ENCODE results near the gene CBFA2T2.

Gene CBFA2T2

DNA sequence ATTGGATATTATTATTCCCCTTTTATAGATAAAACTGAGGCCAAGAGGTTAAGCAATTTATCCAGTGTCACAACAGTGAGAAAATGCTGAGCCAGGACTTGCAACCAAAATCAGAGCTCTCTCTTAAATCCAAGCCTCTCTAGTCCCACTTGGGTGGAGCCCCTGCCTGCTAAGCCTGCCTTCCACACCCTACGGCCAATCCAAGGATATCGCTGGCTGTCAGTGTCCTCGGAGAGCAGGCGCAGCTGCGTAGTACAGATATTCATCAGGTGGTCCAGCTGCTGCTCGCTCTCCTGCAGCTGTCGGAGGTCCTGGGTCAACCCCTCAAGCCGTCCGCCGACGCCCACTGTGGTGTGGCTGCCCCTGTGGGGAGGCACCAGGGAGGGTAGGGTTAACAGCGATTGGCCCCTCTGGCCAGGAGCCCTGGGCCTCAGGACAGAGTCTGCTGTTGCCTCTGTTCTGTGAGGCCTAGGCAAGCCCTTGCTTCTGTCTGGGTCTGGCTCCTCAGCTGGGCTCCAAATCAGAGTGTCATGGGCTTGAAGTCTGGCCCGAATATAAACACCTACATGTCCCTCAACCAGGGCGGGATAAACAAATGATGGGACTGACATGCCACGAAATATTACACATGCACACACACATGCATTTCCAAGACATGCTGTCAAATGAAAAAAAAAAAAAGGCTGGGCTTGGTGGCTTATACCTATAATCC lies 188.3 kb downstream of the CBFA2T2 start:
- DNase-seq (ENCODE audit: low read depth in 2 of 2), result no peak

DNA sequence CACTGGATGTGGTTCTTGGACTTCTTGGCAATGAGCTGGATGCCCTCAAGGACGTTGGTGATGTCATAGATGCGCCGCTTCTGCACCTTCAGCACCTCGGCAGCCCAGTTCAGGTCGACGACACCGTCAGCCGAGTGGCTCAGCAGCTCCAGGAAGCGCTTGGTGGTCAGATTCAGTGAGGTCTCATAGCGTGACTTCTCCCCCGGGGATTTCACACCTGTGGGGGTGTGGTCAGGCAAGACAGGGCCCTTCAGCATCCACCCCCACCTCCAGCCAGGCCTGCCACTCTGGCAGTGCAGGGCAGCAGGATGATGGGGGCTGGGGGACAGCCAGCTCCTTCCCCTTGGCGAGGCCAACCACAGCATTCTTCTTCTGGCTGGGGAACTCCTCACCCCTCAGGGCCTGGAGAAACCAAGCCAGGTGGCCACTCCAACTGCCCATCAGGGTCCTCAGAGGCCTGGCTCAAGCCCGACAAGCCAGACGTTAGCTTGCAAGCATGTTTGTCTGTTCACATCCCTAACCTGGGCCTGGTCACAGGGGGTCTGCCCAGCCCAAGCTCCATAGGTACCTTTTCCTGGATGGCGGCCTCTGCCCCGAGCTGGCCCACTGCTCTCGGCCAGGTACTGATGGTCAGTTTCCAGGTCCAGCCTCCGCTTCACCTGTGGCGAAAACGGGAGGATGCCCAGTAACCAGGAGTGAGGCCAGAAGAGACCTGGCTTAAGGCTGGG lies 190.0 kb downstream of the CBFA2T2 start:
- no peak for DNase-seq (ENCODE audit: low read depth in 2 of 2)

DNA sequence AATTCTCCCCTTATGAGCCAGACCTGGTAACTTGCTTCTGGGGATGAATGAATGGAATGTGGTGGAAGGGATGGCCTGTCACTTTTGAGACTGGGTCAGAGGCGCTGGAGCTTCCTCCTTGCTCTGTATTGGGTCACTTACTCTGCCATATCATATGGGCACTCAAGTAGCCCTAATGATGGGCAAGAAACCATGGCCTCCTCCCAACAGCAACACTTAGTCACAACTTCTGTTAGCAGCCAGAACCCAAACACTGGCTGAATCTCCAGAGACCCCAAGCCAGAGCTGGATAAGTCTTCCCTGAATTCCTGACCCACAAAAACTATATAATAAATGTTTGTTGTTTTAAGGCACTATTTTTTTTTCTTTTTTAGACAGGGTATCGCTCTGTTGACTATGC lies 190.8 kb downstream of the CBFA2T2 start:
- no peak for DNase-seq (ENCODE audit: low read depth in 2 of 2)

DNA sequence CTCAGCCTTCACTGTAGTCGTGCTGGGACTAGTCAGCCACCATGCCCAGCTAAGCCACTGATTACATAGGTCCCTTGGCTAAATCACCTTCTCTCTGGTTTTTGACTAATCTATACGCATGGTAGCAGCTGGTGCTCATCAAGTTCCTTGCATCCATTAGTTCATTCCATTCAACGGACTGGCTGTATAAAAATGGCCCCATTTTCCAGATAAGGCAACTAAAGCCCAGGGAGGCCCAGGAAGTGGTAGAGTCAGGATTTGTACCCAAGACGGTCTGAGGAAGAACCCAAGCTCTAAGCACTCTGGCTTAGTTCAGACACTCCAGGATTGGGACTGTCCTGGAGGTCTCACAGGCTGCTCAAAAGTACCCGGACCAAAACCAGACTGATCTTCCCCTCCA lies 191.4 kb downstream of the CBFA2T2 start:
- no peak for DNase-seq (ENCODE audit: low read depth in 2 of 2)

DNA sequence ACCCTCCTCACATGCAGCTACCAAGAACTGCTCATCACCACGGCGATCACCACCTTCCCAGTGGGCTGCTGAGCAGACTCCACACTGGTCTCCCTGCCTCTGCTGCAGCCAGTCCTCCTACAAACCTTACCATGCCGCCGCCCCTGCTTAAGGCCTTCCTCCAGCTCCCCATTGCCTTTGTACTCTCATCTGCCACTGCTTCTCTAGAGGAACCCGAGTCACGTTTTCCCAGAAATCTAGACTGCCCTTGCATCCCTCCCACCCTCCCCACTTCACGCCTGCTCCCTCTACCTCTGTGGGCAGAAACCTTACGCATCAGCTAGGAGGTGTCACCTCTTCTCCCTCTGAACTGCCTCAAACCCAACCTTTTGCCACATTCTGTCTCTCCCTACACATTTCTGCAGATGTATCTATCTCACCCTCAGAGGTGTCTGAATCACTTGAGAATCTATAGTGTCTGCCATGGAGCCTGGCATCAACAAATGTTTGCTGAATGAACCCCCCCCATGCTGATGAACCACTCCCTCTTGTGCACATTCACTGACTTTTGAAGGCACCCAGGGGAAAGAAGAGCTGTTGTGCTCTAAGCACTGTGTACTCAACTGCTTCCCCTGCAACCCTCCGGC lies 191.9 kb downstream of the CBFA2T2 start:
- DNase-seq (ENCODE audit: low read depth in 2 of 2), result no peak

DNA sequence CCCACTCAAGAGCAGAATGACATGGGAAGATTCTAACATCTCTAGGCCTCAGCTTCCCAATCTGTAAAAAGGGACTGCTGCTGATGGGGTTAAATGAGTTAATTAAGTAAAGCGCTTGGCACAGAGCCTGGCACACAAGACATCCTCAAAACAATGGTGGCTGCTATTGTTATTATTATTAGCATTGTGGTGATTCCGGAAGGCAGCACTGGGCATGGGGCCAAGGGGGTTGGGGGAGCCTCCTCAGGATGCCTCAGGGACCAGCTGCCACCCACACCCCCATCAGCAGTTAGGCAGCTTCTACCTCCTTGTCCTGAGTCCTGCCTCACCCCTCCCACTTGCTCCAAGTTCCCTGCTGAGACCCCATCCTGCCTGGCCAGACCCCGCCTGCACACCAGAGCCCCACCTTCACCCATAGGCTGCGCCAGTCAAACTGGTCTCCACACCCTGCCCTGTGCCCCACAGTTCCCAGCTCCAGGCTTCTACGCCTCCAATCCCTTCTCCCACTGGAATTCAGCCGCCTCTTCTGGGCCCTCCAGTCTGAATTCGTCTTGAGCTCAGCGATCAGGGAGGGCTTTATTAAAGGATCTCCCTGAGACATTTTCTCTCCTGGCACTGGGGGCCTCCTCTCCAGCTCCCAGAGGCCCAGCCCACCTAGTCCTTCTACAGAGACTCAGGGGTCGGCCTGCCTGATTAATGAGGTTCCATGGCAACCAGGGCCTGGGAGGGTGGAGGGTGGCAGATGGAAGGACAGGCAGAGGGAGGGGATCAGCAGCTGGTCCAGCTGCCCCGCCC lies 194.8 kb downstream of the CBFA2T2 start:
- DNase-seq (ENCODE audit: low read depth in 2 of 2), result no peak

DNA sequence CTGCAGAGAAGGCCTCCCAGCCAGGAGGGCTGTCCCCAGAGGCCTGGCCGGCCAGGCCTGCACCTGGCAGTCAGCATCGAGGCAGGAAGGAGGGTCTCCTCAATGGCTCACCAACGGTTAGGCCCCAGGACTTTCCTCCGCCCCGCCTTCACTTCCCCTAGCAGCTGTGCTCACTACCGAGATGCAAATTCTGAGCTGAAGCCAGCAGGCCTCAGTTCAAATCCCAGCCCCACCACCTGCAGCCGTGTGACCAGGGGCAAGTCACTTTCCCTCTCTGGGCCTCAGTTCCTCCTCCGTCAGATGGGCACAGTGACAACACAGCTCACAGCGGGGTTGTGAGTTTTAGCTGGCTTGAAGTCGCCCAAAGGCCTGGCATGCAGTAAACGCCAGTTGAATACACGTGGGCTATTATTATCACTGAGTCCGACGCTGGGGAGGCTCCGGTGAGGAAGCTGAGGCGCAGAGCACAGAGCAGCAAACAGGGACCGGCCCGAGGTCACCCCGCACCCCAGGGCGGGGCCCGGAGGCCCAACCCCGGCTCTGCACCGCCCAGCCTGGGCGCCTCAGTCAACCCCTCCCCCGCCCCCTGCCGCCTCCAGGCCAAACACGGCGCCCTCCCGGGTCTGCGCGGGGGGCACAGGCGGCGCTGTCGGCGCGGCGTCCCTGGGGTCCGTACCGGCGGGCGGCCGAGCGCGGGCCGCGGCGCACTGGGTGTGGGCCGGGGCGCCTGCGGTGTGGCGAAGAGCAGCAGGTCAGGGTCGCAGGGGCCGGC lies 195.6 kb downstream of the CBFA2T2 start:
- peak in 1 of 2 donors; percentile 64 for DNase-seq (ENCODE audit: low read depth in 2 of 2)

DNA sequence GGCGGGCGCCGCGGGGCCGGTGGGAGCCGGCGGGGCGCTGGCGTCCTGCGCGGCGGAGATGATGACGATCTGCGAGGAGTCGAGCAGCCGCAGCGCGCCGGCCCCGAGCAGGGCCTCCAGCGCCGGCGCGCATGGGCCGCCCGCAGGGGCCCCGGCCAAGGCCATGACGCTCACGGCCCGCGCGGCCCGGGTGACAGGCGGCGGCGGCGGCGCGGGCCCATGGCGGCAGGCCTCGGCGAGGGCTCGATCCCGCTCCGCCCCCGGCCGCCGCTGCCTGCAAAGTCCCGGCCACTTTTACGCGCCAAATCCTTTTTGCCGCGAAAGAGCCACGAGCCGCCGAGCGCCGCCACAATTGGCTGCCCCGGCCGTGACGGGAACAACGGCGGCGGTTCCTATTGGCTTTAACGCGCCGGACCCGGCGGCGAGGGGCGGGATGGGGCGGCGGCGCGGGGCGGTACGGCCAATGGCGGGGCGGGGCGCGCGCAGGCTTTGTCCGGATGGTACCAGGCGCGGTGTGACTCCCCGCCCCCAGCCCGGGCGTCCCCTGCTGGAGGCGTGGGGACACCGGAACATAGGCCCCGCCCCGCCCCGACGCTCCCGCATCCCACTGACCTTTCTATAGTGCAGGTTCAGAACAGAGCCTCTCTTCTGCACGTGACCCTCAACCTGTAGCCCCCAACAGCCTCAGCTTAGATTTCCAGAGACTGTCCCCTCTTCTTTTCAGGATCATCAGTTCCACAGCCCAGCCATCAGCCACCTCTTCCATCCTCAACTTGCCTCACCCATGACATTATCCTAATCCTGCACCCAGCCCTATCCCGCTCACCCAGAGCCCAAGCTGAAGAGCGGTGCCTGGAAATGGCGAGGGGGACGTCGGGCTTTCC lies 196.4 kb downstream of the CBFA2T2 start, which contains the start of gene E2F1:
Gene E2F1 (minus strand): TSS at position 286 of the 884 bp plus-strand sequence. CDS start 121 bp downstream, at position 165.
- peak; percentile 88 to 96 for DNase-seq (ENCODE audit: low read depth in 2 of 2)

DNA sequence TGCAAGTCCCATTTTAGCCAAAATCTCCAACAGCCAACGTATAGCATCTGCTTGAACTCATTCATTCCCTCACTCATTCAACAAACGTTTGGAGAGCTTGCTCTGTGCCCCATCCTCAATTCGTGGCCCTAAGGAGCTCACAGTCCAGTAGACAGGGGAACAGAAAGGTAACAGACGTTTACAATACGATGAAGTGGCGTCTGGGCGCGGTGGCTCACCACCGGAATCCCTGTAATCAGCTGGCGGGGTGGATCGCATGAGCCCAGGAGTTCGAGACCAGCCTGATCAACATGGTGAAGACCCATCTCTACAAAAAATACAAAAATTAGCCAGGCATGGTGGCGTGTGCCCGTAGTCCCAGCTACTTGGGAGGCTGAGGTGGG lies 197.1 kb downstream of the CBFA2T2 start:
- DNase-seq (ENCODE audit: low read depth in 2 of 2), result no peak

DNA sequence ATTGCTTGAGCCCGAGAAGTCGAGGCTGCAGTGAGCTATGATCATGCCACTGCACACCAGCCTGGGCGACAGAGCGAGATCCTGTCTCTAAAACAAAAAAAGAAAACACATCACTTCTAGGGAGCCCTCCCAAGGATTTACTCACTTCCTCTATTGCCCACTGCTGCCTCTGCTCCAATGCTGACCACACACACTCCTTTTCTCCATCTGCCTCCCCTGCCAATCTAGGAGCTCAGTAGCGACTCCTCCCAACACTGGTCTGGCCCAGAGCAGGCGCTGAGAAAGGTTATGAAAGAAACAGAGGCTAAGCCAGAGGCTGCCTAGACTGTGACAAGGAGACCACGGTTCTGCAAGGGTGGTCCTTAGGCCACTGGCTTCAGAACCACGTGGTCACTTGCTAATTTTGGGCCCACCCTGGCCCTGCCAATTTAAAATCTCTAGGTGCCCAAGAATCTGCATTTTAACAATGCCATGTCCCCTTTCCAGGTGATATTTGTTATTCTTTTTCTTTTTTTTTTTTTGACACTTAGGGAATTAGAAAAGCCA lies 197.5 kb downstream of the CBFA2T2 start:
- DNase-seq (ENCODE audit: low read depth in 2 of 2), result no peak

DNA sequence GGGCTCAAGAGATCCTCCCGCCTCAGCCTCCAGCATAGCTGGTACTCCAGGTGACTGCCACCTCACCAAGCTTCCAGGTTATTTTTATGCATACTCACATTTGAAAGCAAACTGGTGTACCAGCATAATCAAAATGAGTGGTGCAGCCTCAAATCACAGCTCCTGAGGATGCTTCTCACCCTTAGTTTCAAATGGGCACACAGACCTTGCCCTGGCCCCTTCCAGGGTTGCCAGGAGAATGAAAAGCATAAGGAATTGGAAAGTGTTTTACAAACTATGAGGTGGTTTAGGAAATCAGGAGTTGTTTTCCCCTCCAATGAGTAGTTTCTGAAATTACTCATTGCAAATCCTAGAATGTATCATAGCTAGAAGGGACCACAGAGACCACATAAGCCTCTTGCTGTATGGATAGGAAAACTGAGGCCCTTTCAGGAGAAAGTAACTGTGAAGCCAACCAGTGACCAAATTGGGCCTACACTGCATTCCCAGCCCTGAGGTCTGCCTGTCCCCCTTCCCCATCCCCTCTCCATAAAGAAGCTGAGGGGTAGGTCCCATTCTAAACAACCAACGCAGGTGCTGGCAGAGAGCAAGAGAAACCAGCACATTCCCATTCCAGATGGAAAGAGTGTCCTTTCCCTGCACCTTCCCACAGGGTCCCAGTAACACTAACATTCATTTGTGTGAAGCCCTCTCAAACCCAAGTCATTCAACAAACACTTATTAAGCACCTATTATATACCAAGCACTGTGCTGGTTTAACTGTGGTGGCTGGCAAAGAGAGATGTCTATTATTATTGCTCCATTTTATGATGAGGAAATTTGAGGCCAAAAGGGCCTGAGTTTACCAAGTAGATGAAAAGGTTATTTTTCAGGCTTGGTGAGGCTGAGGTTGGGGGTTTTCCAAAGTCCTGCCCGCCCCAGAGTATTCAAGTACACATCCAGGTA lies 198.4 kb downstream of the CBFA2T2 start:
- DNase-seq (ENCODE audit: low read depth in 2 of 2), result no peak

DNA sequence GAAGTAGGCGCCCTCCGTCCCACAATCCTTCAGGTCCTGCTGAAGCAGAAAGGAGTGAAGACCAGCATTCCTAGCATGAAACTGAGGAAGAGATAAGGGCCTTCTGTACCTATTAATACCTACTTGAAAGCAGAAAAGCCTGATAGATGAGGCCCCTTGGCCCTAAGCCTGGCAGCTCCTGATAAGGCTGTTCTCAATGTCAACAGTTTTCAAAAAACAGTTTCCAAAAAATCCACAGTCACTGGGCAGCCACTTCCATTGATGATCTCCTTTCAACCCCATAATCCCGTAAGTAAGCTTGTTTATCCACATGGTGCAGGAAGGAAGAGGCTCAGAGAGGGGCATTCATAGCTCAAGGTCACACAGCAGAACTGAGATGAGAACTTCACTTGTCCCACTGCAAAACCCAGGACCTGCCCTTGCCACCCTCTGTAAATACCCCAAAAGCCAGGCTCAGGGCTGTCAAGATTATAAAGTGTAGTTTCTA lies 199.1 kb downstream of the CBFA2T2 start:
- no peak for DNase-seq (ENCODE audit: low read depth in 2 of 2)

DNA sequence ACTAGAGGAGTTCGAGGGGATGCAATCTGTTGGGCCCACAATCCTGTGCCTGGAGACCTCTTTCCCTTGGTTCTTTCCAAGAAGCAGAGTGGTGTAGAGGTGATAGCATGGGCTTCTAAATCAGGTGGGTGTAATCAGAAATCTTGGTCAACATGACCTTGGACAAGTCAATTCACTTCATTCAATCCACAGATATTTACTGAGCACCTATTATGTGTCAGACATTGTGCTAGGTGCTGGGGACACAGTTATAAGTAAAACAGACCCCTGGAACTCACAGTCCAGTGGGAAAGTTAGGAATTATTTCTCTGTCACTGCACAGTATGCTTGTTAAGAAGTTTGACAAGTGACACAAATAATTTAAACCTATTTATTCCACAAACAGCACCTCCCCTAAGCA lies 199.6 kb downstream of the CBFA2T2 start:
- DNase-seq (ENCODE audit: low read depth in 2 of 2), result no peak

DNA sequence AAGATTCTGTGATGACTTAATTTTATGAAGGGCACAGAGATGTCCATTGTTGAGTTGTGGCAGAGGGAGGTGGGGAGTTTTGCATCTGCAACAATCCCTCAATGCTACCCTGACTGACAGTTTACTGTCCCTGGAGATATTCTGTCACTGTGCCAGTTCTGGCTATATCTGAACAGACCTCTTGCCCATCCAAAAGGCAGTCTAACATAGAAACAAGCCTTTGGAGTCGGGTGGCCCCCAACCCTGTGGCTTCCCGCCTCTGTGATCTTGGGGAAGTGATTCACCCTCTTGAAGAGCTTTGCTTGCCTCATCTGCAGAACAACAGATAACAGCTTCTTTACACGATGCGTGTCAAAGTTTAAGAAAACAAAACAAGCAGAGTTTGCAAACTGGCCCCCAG lies 200.1 kb downstream of the CBFA2T2 start:
- DNase-seq (ENCODE audit: low read depth in 2 of 2), result peak in 1 of 2 donors; percentile 25

DNA sequence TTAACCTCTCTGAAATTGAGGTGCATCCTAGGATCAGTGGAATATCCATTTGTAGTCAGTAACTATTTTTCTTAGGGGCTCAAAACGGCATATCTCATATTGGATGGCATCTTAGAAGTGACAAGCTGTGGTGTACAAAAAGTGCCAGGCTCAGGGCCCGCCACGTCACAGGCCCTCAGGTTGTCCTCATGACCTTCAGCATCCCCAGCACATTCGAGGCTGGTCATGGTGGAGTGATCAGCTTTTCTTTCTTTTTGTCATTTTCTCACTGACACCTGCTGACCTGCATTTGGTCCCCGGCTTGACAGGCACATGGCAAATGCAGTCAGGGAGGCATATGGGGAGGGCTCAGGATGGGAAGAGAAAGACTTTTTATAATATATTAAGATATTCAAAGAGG lies 203.4 kb downstream of the CBFA2T2 start:
- no peak for DNase-seq (ENCODE audit: low read depth in 2 of 2)

DNA sequence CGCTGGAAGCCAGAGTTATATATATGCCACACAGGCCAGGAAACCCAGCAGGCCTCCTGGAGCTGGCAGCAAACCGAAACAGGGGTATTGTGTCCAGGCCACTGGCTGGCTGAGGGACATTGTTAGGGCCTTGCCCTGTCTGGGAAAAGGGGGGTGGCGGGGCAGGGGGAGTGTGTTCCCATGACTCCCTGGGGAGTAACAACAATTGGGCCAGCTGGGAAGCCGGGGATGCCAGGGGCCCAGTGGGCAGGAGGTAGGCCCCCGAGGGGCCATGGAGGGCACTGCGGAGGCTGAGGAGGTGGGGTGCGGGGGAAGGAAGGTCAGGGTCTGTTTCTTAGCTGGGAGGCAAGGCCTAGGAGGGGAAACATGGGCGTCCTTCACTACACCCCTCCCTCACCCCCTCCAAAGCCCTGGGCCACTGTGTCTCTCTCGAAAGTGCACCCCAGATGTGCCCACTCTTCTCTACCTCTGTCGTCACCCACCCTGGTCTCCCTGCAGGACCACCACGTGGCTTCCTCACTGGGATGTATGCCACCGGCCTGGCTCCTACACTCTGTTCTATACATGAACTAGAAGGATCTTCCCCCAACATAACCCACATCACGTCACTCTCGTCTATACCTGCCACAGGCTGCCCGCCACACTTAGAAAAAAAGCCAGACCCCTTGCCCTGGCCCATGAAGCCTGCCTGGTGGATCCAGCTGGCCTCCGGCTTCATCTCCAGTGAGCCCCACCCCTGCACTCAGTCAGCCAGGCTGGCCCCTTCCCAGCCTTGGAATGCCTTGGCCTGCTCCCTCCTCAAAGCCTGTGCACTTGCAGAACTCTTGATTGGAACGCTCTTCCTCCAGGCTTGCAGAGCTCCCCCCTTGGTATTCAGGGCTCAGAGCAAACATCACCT lies 204.1 kb downstream of the CBFA2T2 start:
- DNase-seq (ENCODE audit: low read depth in 2 of 2), result no peak

DNA sequence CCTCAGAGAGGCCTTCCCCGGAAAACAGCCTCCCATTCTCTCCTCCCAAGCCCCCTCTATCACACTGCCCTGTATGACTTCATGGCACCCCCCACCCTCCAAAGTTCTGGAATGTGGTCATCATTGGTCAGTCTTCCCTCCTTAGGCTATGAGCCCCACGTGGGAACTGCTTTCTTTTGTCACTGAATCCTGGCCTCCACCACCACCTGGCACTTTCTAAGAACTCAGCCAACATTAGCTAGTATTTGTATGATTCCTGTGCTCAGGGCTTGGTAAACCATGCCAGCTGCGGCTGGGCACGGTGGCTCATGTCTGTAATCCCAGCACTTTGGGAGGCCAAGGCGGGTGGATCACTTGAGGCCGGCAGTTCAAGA lies 204.7 kb downstream of the CBFA2T2 start:
- DNase-seq (ENCODE audit: low read depth in 2 of 2), result no peak

DNA sequence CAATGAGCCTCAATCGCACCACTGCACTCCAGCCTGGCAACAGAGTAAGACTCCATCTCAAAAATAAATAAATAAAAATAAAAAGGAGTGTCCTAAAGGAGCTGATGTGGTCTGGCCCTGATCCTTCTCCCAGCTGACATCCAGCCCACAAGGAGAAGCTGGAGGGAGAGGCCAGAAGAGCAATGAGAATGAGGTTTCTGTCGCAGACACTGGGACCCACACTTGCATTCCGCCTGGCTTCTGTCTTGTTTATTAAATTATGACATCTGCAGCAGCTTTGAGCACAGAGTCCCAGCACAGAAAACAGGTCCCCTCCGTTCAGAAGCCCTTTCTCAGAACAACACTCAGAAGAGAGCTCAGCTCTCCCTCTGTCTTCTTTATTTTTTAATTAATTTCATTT lies 206.6 kb downstream of the CBFA2T2 start:
- DNase-seq (ENCODE audit: low read depth in 2 of 2), result no peak

All from stimulated activated CD4-positive, alpha-beta T cell treated with anti-CD3 and anti-CD28 coated beads, Interleukin-1b, Interleukin-23, amount 100 ng/mL, for 4 hours (primary cell).